DND-41 (cell line): ENCODE results near the gene SYNE3.

ENCODE experiments used
- ATAC-seq: fragments of 200-7000 bp; cut with Tn5 transposase; 3 replicates; pipeline ENCODE4 v1.9.1; 2021; ENCODE audit warnings: low read depth; ENCODE audit not compliant: insufficient read depth
- DNase-seq: peaks from one replicate; pipeline ENCODE4 v3.0.0-alpha.2; 2020
- H2AFZ ChIP-seq: 2 replicates; pipeline ENCODE4 v1.6.0; 2012; ENCODE audit warnings: low read depth, low read length
- H3K27ac ChIP-seq: 2 replicates; pipeline ENCODE4 v1.5.1; 2012; ENCODE audit warnings: low read length, inconsistent platforms
- H3K27me3 ChIP-seq: fragments of 200-600 bp; sonication (generic); 2 replicates; pipeline ENCODE4 v1.6.0; 2012; ENCODE audit warnings: low read length, mild to moderate bottlenecking, inconsistent platforms; ENCODE audit not compliant: insufficient read depth, poor library complexity
- H3K36me3 ChIP-seq: 2 replicates; pipeline ENCODE4 v1.5.1; 2012; ENCODE audit warnings: low read length, inconsistent platforms; ENCODE audit not compliant: insufficient read depth
- H3K4me1 ChIP-seq: 2 replicates; pipeline ENCODE4 v1.5.1; 2012; ENCODE audit warnings: mild to moderate bottlenecking, low read length; ENCODE audit not compliant: insufficient read depth
- H3K4me2 ChIP-seq: 2 replicates; pipeline ENCODE4 v1.6.0; 2012; ENCODE audit warnings: mild to moderate bottlenecking, moderate library complexity, low read length, inconsistent platforms; ENCODE audit not compliant: insufficient read depth
- H3K4me3 ChIP-seq, 2 experiments: fragments of 200-600 bp in 1 of 2; shearing (Covaris generic) in 1 of 2; 2 replicates each; pipeline ENCODE4 v1.5.1; 2012 to 2016; ENCODE audit warnings: inconsistent platforms in 2 of 2, low read length in 2 of 2, mild to moderate bottlenecking in 2 of 2, low read depth in 1 of 2, moderate library complexity in 1 of 2
- H3K79me2 ChIP-seq: 2 replicates; pipeline ENCODE4 v1.6.0; 2012; ENCODE audit warnings: low read length, inconsistent platforms; ENCODE audit not compliant: insufficient read depth
- H3K9ac ChIP-seq: 2 replicates; pipeline ENCODE4 v1.6.0; 2012; ENCODE audit warnings: low read depth, mild to moderate bottlenecking, inconsistent platforms, low read length, moderate library complexity
- H3K9me3 ChIP-seq: 2 replicates; pipeline ENCODE4 v1.5.1; 2012; ENCODE audit warnings: low read length, moderate library complexity, mild to moderate bottlenecking, inconsistent platforms; ENCODE audit not compliant: insufficient read depth, severe bottlenecking
- H4K20me1 ChIP-seq: 2 replicates; pipeline ENCODE4 v1.6.0; 2012; ENCODE audit warnings: low read length; ENCODE audit not compliant: insufficient read depth
- CTCF ChIP-seq: IDR thresholded peaks from 2 replicates; pipeline ENCODE4 v1.5.1; 2012; ENCODE audit warnings: borderline replicate concordance, low read length, moderate library complexity, mild to moderate bottlenecking; ENCODE audit not compliant: poor library complexity, severe bottlenecking; ENCODE audit errors: extremely low read depth
- EZH2 ChIP-seq: IDR thresholded peaks from 3 replicates; pipeline ENCODE4 v1.6.1; 2012; ENCODE audit warnings: borderline replicate concordance, low read depth, mild to moderate bottlenecking, moderate library complexity, low read length, inconsistent platforms; ENCODE audit not compliant: severe bottlenecking

The SYNE3 gene

GRCh38 chr14:95496690-95497259, 19.7 kb downstream of the SYNE3 start:
- Histone ChIP-seq H3K36me3 (no peaks in the 10 kb centered on the region), H3K9me3 (no peaks in the 10 kb centered on the region), H3K4me1 (no peaks in the 10 kb centered on the region), H3K9ac (no peak overlapping the region), H3K4me2 (no peak overlapping the region), H3K27me3 (peaks cover 7% of the 10 kb centered on the region), H3K27ac (no peak overlapping the region), H3K79me2 (no peaks in the 10 kb centered on the region), H2AFZ (no peak overlapping the region), H3K4me3 (no peak overlapping the region), H4K20me1 (no peaks in the 10 kb centered on the region)
- TF ChIP-seq CTCF (no peak), EZH2 (no peak)
- DNase-seq: no peak
- ATAC-seq: no peak

GRCh38 chr14:95496111-95496681, 20.3 kb downstream of the SYNE3 start:
- Histone ChIP-seq H3K27ac (no peak overlapping the region), H4K20me1 (no peaks in the 10 kb centered on the region), H3K36me3 (no peaks in the 10 kb centered on the region), H3K27me3 (peaks cover 7% of the 10 kb centered on the region), H3K9ac (no peak overlapping the region), H3K4me1 (no peaks in the 10 kb centered on the region), H3K4me2 (no peak overlapping the region), H3K9me3 (no peaks in the 10 kb centered on the region), H2AFZ (no peak overlapping the region), H3K4me3 (no peak overlapping the region), H3K79me2 (no peaks in the 10 kb centered on the region)
- DNase-seq: no peak
- no peak for TF ChIP-seq EZH2
- no peak for TF ChIP-seq CTCF
- peak; percentile 59; the same call in 2 of the 3 replicates for ATAC-seq

GRCh38 chr14:95495538-95496025, 20.9 kb downstream of the SYNE3 start:
- H3K79me2 ChIP-seq: no peaks in the 10 kb centered on the region

More at GRCh38 chr14:95495538-95496025, 20.9 kb downstream of the SYNE3 start:
- H3K4me3 ChIP-seq: no peak overlapping the region
- TF ChIP-seq CTCF (no peak), EZH2 (no peak)
- H3K27me3 ChIP-seq: peaks cover 7% of the 10 kb centered on the region
- DNase-seq (no peak), ATAC-seq (no peak)
- no peak overlapping the region for H2AFZ ChIP-seq
- no peak overlapping the region for H3K9ac ChIP-seq
- no peak overlapping the region for H3K27ac ChIP-seq
- no peaks in the 10 kb centered on the region for H3K4me1 ChIP-seq
- no peaks in the 10 kb centered on the region for H3K9me3 ChIP-seq
- H4K20me1 ChIP-seq: no peaks in the 10 kb centered on the region
- H3K36me3 ChIP-seq: no peaks in the 10 kb centered on the region
- H3K4me2 ChIP-seq: no peak overlapping the region
